ENCODE measurements around the gene CSTF3.
A peak's percentile ranks its signal among the peaks of the same experiment; 100 is the strongest.
"Not testable (repeated sequence)": the region's sequence is repeated elsewhere in the genome, so short reads cannot be mapped to it uniquely, and the experiment has no call there.

CSTF3 gene

DNA sequence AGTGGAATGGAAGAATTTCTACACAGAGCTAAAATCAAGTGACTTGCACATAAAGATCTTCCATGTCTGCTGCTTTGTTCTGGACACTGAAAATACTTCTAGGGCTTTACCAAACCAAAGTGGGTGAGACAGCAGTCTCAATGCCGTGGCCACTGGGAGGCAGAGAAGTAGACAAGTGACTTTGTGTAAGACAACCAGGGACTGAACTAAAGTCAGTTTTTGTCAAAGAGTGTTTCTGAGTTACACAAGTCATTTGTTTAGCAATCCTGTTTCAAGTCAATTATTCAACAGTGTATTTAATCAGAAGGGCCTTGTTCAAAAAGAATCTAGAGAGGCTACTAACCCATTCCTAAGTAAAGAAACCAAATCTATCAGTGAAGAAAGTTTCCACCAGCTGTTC is 75.3 kb downstream of the CSTF3 start:
- DNase-seq (ENCODE audit: low spot score) = peak; percentile 5

DNA sequence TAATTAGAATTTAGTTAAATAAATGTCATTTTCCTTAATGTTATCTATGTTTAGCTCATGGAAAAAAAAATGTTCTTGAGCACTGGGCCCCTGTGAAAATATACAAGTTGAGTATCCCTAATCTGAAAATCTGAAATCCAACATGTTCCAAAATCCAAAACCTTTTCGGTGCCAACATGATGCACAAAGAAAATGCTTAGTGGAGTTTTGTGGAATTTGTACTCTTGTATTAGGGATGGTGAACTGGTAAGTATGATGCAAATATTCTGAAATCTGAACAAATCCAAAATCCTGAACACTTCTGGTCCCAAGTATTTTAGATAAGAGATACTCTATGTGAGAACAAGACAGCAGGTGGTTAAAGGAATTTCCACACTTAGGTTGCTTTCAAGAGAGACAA is 77.4 kb downstream of the CSTF3 start:
- no peak for DNase-seq (ENCODE audit: low spot score)

DNA sequence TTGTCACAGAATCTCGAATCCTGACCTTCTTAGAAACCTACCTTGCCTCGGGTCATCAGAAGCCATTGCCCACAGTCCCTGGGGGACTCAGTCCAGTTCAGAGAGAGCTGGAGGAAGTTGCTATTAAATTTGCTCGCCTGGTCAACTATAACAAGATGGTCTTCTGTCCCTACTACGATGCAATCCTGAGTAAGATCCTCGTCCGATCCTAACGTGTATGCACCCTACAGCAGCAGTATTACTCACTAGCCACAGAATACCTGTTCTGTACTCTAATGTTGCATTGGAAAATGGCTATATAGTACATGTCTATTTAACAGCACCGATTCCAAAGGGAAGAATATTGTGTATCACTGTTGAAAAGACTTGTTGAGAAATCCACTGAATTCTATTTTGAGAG is 88.8 kb downstream of the CSTF3 start:
- DNase-seq (ENCODE audit: low spot score) = no peak

DNA sequence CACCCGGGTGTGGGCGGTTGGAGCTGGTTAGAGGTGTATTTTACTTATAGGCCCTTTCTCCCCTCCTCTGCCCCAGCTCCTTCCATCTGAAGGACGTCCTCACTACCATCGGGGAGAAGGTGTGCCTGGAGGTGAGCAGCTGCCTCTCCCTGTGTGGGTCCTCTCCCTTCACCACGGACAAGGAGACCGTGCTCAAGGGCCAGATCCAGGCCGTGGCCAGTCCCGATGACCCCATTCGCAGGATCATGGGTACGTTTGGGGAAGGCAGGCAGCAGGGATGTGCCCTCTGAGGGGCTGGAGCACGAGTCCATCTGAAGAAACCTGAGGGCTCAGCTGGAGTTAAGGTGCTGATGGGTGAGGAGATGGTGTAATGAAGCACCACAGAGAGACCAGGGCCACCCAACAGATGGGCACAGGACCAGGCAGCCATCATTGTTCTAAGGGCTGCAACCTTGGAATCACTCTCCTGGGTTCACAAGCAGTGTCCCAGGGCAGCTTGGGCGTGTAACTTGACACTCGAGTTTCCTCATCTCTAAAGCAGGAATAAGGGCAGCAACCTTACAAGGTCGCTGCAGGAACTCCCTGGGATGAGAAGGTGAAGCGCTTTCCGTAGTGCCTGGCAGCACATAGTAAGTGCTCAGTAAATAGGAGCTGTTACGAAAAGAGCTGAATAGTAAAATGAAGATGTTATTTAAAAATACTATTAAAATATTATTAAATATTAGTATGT is 92.5 kb downstream of the CSTF3 start:
- DNase-seq (ENCODE audit: low spot score) = no peak

DNA sequence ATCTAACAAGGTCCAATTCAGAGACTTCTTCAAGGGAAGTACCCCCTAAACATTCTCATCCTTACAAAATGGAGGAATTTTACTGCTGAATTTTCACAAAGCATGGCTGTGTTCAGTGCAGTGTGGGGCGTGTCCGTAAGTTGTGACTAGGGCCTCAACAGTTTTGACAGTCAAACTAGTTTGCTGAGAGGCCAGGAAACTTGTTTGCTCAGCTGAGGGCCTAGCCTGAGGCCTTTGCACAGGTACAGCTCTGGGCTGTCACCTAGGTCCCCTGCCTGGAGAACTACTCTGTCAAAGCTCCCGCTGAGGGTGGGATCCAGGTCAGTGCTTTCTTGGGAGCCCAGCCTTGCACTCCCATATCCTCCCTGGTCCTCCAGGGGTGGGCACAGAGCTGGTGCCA is 94.0 kb downstream of the CSTF3 start:
- no peak for DNase-seq (ENCODE audit: low spot score)

DNA sequence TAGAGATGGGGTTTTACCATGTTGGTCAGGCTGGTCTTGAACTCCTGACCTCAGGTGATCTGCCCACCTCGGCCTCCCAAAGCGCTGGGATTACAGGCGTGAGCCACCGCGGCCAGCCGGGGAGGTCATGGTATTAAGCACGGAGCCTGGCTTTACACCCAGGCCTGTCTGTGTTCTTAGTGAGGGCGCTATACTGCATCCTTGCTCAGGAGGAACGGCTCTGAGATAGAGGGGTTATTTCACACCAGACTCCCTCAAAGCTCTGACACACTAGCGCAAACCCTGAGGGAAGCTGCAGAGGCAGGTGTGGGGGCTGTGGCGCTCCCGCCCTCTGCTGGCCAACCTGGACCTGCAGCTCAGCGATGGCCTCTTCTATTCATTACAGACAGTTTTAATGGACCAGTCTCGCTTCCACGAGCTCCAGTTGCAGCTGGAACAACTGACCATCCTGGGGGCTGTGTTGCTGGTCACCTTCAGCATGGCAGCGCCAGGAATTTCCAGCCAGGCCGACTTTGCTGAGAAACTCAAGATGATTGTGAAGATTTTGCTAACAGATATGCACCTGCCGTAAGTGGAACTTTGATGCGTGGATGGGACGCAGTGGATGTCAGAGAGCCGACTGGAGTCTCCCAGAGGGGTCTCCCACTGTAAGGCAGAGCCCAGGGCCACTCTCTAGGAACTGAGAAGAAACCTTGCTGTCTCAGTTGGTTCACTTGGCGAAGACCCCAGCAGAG is 95.7 kb downstream of the CSTF3 start:
- peak; percentile 64 for DNase-seq (ENCODE audit: low spot score)

DNA sequence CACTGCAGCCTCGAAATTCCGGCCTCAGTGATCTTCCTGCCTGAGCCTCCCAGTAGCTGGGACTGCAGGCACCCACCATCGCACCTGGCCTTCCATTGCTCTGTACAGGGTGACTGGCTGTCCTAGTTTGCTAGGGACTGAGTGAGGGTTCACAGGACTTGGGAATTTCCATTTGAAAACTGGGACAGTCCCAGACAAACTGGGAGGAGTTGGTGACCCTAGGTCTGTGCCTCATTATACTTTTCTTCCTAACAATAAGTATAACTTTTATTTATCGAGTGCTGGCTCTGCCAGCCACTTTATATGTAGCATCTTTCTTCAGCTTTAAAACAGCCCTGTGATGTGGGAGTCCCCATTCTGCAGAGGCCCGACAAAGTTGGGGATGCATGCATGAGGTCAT is 96.4 kb downstream of the CSTF3 start:
- DNase-seq (ENCODE audit: low spot score) = no peak

DNA sequence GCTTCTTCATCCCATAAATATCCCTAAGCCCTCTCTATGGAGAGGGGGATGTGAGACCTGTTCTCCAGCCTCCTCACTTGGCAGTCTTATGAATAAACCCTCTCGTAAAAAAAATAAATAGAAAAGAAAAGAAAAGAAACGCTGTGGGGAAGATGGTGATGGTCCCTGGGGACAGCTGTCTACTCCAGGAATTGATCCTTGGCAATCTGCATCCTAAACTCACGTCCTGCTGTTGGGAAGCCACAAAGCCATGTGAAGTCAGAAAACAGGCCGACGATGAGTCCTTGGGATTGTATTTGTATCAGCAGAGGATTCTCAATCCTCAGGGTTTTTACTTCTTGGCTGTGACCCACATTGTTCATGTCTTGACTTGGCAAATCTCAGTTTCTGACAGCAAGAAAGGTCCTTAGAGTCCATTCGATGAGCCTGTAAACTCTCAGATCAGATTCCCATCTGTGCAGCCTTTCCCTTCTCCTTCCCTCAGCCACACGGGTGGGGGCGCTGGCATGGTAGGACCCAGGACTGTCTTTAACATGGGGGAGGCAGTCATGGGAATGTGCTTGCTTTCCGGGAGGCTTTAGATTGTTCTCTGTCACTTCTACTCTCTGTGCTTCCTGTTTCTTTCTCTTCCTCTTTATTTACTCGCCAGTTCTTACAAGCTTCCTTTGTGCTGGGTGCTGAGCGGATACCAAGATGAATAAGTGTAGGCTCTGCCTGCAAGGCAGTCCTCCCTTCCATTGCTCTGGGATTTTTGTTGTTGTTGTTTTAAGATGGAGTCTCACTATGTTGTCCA is 97.1 kb downstream of the CSTF3 start:
- no peak for DNase-seq (ENCODE audit: low spot score)

DNA sequence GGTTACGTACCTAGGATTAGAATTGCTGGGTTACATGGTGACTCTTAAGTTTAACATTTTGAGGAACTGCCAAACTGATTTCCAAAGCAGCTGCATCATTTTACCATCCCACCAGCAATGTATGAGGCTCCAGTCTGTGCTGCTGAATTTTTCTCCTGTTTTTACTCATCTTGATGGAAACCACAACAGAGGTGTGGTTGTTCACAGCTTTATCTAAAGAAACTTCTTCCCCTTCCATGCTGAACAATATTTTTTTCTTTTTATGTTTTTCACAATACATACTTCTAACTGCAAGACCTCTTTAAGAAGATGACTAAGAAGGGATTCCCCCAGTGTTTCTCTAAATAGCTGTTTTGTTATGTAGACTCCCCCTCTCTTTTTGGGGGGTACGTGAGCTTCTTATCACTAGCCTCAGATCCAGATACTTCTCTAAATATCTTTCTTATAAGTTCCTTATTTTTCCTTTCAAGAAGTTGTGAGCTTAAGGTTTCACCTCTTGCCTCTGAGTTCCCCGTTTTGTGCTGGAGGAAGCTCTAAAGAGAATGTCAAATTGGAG is 97.9 kb downstream of the CSTF3 start:
- DNase-seq (ENCODE audit: low spot score) = no peak

DNA sequence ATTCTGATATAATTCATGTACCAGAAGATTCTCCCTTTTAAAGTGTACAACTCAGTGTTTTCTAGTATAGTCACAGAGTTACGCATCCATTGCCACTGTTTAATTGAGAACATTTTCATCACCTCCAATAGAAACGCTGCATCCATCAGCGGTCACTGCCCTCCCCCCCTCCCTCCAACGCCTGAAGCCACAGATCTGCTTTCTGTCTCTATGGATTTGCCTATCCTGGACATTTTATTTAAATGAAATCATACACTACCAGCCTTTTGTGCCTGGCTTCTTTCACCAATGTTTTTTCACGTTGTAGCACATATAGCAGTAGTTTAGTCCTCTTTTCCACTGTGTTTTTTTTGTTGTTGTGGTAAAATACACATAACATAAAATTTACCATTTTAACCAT is 99.1 kb downstream of the CSTF3 start:
- DNase-seq (ENCODE audit: low spot score) = no peak

DNA sequence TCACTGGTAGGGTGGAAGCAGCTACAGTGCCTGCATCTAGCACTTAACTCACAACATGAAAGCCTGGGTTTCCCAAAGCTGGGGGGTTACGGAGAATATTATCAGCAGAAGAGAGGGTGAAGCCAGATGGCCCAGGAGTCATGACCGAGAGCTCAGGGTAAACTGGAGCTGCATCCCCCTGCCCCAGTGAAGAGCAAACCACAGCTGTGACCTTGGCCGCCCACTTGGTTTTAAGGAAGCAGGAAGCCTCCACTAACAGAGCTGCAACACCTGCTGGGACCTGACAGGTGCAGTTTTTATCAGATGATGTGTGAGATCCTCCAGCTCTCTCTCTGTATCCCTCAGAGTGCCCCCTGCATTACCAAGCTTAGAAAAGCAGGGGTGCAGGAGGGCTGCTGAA is 101.0 kb downstream of the CSTF3 start:
- DNase-seq (ENCODE audit: low spot score) = no peak

DNA sequence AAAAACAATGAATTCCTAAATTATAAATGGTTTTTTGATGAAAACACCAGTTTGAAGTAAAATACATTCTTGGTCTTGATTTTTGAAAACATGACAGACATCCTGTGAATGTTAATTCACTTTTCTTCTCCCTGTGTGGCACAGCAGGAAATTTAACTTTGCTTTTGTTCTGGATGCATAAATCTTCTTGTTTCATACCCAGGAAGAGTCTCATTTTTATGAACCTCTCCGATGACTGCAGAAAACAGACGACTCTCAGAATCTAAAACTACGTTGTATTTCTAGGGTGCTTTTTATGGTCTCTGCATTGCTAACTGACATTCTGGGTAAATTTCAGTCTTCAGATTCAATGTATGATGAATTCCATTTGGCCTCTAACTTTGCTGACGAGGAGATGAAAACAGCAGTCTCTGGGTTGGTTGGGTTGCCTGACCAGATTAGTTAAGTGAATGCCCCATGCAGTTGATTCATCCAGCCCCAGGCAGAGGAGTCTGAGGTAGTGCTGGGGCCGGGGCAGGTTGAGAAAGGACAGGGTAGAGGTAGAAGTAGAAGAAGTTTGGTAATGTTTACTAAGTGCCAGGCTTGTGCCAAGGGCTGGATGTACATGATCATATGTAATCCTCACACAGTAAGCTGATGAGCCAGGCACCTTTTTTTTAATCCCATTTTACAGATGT is 101.8 kb downstream of the CSTF3 start:
- no peak for DNase-seq (ENCODE audit: low spot score)

DNA sequence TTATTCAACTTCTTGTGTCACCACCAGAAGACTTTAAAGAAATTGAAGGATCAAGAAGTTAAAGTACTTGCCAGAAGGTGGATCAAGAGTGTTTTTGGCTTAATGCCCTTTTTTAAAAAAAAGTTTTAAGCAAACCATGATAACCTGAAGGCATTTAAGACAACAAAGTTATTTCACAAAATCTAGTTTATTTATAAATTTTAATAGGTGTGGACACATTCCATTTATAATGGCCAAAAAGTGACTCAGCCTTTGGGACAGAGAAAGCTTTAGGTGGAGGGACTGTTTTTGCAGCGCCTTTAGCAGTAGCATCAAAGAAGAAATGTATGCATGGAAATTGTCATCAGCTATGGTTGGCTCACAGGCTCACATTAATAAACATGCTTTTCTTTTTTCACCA is 104.0 kb downstream of the CSTF3 start:
- DNase-seq (ENCODE audit: low spot score) = no peak

DNA sequence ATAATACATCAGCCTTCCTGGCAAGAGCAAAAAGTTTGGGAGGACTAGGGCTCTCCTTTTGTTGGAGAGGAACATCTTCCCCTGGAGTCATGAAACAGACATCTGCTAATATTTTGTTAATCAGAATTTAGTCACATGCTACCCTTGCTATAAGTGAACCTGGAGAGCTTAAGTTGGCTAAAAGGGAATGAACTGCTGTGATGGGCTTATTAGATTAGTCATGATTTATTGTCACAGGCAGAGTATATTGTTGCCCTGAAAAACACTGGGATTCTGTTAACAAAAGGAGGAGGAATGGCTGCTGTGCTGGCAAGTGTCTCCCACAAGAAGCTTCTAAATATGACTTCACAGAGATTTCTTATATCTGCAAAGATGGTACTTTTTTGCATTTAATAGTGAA is 105.9 kb downstream of the CSTF3 start:
- no peak for DNase-seq (ENCODE audit: low spot score)

DNA sequence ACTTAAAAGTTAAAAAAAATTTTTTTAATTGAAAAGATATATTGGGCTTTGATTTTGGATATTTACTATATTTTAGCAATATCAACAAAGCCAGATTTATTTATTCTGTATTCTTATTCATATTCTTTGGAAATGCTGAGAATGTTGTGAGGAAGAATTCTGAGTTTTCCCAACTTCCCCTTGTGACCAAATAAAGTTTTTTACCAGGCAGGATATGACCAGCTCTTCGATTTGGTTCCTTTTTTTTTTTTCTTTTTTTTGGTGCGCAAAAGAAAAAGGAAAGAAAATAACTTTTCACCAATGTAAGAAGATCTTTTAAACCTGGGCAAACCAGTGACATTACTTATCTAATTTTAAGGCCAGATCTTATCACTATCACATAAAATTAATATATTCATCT is 109.0 kb downstream of the CSTF3 start:
- no peak for DNase-seq (ENCODE audit: low spot score)

DNA sequence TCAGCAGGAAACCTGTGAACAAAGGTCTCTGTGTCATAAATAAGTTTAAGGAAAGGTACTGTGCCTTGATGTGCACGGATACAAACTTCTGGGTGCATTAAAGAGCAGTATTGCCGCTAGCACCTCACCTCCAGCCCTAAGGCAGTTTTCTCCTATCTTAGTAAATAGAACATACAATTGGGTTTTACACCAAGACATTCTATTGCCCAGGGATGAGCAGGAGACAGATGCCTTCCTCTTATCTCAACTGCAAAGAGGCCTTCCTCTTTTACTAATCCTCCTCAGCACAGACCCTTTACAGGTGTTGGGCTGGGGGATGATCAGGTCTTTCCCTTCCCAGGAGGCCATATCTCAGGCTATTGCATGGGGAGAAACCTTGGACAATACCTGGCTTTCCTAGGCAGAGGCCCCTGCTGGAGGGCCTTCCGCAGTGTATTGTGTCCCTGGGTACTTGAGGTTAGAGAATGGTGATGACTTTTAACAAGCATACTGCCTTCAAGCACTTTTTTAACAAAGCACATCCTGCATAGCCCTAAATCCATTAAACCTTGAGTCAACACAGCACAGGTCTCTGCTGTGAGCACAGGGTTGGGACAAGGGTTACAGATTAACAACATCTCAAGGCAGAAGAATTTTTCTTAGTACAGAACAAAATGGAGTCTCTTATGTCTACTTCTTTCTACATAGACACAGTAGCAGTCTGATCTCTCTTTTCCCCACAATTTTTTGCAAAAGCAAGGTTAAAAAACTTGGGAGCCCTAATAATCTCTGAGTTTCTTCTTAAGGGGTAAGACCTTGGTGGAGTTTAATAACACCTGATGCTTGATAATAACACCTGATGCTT is 111.5 kb downstream of the CSTF3 start:
- not testable (repeated sequence) for DNase-seq (ENCODE audit: low spot score)

DNA sequence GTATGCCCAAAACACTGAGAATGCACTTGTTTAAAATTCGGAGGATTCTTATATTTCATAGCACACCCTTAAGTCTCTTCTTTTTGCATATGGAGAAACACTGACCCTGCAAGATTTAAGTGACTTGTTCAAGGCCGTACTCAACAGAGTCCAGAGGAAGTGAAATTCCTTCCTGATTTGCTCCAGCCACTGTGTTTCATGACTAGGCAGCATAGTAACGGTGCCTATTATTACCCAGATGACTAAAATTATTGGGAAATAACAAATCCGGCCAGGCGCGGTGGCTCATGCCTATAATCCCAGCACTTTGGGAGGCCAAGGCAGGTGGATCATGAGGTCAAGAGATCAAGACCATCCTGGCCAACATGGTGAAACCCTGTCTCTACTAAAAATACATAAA is 112.6 kb downstream of the CSTF3 start:
- not testable (repeated sequence) for DNase-seq (ENCODE audit: low spot score)

DNA sequence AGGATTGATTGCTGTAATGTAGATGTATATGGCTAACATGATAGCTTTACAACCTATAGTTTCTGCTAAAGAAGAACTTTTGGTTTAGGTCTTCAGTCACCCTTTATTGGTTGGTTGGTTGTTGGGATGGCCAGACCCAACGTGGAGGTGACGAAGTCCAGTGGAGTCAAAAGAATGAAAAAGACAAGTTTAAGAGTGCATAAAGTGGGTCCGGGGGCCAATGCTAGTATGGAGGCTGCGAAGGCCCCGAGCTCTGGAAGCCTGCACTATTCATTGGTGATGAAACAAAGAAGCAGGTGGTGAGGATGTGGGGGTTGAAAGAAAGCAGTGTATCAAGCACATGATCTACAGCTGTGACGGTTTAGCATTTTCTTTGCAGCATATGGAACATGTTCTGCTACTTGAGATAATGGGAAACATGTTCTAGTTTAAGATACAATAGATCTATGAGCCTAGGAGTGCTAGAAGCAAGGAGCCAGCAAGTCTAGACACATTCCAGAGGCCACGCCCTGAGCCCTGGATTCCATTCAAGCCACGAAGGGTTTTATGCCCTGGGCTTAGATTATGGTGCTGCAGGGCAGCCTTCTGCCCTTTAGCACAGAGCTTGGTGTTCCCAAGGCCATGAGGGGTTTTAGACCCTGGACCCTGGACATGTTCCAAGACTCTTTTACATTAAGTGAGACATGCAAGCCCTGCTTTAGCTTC is 115.6 kb downstream of the CSTF3 start:
- no peak for DNase-seq (ENCODE audit: low spot score)

DNA sequence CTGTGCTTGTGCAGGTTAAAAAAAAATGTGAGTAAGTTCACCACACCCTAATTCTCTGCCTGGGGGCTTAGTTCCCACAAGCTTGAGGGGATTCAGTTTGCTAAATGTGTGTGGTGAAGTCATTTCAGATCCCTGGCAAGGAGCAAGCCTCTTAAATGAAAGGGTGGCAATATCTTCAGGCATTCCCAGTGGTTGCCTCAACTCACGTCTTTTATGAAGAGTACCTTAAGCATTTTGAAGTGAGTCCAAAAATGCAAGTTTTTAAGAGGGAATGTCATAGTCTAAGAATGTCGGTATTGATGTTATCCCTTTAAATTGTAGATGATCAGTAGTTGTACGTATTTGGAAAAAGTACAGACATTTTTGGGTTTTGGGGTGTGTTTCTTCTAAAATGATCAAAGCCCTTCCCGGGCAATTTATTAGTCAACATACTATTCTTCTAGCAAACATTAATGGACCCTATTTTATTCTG is 117.0 kb downstream of the CSTF3 start:
- no peak for DNase-seq (ENCODE audit: low spot score)

DNA sequence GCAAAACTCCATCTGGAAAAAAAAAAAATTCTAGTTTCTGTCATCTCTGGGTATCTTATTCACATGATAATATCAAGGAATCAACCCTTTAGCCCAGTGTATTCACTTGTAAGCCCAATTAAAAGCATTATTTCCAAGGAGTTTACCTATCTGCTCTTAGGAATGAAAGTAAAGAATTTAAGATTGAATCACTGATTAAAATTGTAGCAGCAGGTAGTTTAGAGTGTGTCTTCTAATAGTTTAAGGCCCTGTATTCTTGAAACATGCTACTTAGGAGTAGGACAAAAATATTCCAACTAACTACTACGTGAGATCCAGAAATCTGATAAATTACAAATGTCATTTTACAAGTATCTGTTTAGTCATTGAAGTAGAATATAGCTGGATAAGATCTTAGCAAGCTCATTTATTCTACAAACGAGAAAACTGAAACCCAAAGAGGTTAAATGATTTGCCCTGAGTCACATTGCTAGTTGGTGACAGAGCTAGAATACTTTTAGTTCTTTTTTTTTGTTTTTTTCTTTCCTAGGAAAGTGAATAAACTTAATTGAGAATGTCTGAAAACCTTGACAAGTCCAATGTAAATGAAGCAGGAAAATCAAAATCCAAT is 118.0 kb downstream of the CSTF3 start:
- no peak for DNase-seq (ENCODE audit: low spot score)

Data from cerebellar cortex (tissue), 1 donor.